Measurements from ENCODE around the gene SLC2A9. TPM values are rescaled to one million over a fixed set of nuclear protein-coding genes. Genes with fewer than 3 reads are reported as not detected.

Gene SLC2A9
- total RNA-seq, 1 experiment from 2014 or later, result not detected

DNA sequence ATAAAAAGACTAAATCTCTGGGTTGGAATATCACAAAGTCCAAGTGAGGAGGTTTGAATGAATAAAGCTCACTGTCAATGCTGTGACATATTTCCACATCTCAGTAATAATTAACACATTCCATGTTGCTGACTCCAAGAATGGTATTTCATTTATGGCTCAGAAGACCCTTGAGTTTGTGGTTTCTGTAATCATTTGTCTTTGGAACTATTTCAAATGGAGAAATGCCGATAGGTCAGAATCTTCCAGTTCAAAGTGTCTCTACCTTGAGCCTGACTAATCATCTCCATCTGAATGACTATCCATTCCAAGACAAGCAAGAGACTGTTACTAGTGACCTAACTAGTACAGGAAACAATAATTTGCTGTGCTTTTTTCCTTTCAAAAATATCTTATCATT, 24.2 kb upstream of the SLC2A9 start:
- no peak for DNase-seq (ENCODE audit: low spot score)

GRCh38 chr4:10041036-10041435, 19.7 kb upstream of the SLC2A9 start:
- DNase-seq (ENCODE audit: low spot score), result no peak

- no peak for DNase-seq (ENCODE audit: low spot score)
These were observed 19.0 kb upstream of the SLC2A9 start for GRCh38 chr4:10040049-10040892.

DNA sequence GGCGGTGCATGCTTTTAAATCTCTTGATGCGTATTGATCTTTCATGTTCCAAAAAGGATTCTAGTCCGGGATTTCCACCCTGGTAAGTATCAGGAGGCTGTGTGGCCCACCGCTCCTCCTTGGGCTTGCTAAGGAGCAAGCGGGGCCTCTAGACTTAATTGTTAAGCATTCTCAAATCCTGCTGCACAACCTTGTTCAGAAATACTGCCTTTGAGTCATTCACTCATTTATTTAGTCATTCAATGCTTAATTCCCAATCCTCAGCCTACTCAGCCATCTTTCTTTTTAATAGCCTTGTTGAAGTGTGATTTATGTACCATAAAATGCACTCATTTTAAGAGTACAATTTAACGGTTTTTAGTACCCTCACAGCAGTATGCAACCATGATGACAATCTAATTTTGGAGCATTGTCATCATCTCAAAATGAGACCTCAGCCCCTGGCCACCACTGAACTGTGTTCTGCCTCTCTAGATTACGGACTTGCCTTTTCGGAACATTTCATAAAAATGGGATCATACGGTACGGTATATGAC, 15.6 kb upstream of the SLC2A9 start:
- DNase-seq (ENCODE audit: low spot score), result no peak

DNA sequence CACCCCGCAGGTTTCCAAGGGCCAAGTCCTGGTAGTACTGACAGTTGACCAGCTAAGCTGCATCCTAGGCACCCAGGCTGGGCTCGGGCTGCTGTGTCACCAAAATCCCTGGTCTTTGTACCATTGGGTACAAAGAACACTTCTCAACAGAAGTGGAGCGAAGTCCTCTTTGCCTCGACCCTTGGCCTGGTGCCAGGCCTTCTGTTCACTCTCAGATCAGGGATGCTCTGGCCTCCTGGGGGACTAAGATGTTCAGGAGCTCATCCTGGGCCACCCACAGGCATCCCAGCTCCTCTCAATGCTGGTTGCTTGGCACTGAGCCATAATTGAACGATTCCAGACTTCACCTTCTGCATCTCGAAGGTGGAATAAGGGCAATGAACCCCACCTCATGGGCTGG, 13.8 kb upstream of the SLC2A9 start:
- DNase-seq (ENCODE audit: low spot score), result no peak

GRCh38 chr4:10034612-10035104, 13.4 kb upstream of the SLC2A9 start:
- no peak for DNase-seq (ENCODE audit: low spot score)

DNA sequence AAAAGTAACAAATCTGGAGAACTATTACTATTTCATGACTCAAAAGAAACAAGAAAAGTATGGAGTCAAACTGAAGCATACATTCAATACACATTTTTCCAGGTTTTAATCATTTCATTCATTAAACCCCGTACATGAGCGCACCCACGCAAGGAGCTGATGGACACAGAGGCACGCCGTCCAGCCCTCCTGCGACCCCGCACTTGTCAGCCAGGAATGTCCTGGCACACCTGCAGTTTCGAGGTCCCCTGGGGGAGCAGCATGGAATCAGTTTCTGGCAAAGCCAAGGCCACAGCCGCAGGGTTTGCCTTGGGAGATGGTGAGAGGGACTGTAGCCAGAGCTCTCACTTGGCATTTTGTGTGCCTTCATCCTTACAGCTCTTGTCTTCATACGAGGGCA, 12.8 kb upstream of the SLC2A9 start:
- no peak for DNase-seq (ENCODE audit: low spot score)

DNA sequence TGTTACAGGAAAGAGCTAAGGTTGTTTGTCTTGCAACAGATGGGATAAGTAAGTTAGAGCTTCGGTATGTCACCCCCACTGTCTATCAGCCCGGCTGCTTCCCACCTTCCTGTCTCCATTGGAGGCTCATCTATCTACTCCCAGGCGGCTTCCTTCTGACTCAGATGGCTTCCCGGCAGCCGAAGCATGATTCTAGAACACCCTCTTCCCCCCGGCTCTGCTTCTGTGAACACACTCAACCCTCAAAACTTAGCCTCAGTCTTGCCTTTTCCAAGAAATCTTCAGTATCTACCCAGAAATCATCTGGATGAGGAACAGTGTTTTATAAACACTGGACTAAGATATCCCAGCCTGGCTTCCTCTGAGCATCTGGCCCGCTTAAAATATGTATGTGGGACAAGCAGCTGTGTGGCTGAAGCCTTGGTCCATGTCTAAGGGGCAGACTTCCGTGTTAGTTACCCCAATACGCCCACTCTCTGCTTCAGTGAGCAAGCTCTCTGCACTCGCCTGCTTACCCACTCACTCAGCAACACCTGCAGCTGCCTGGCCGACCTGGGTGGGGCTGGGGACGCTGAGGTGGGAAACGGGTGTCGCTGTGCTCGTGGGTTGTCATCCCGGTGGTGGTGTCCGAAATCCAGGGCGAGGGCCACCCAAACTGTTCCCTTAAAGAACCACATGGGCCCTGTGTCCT, 12.0 kb upstream of the SLC2A9 start:
- DNase-seq (ENCODE audit: low spot score), result no peak

DNA sequence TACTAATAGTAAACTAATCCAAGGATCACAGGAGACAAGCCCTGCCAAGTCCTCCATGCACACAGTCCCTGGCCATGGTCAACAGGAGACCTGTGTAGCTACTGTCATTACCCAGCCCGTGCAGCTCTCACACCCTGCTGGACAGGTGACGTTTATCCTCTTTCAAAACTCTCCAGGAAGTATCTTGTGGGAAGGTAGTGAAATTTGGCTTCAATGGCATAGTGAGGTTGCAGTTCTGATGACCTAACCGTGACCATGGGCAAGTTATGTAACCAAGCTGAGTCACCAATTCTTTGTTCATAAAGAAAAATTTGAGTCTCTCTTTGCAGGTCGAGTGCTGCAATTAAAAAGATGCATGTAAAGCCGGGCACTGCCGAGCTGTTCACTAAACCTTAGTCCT, 11.3 kb upstream of the SLC2A9 start:
- peak; percentile 67 for DNase-seq (ENCODE audit: low spot score)

DNA sequence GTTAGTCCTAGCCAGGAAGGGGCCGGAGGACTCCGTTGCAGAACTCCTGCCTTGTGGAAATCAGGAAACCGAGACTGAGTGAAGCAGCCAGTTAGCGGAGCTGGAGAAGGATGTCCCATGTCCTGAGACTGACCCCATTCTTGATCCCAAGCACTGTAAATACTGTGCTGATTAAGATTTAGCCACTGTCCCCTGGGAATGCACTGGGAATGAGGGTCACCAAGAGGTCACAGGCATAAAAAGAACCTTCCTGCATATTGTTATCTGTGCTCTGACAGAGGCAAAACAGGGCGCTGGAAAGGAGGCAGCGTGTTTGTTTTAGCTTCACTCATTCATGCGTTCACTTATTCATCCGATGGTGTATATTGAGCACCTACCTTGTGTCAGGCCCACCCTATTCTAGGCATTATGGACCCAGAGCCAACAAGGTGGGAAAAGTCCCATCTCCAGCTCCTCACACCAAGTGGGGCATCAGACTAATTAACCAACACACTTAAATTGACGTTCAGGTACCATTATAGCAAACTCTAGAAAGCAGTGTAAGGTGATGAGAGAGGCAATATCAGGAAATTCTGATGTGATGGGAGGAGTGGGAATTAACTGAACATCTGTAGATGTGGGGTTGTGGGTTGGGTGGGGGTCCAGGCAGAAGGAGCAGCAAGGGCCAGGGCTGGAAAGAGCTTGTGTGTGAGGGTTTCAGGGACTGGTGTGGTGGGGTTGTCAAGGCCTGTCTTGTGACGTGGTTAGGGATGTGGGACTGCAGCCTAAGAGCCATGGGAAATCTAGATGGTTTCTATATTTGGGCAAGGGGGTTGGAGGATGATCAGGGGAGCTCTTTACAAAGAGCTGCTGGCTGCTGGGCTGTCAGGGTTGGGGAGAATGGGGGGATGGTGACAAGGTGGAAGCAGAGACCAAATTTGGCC, 10.6 kb upstream of the SLC2A9 start:
- DNase-seq (ENCODE audit: low spot score), result no peak

GRCh38 chr4:10030972-10031667, 9.8 kb upstream of the SLC2A9 start:
- DNase-seq (ENCODE audit: low spot score), result no peak

DNA sequence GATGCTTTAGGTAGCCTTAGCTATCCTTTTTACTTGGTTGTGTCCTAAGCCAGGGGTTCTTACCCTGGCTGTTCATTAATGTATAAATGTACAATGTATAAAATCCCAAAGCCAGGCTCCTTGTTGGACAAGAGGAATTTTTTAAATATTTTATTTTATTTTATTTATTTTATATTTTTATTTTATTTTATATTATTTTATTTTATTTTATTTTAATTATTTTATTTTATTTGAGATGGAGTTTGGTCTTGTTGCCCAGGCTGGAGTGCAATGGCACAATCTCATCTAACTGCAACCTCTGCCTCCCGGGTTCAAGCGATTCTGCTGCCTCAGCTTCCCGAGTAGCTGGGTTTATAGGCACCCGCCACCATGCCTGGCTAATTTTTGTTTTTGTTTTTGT, 8.1 kb upstream of the SLC2A9 start:
- no peak for DNase-seq (ENCODE audit: low spot score)

GRCh38 chr4:10028910-10029309, 7.6 kb upstream of the SLC2A9 start:
- no peak for DNase-seq (ENCODE audit: low spot score)

GRCh38 chr4:10026485-10026884, 5.2 kb upstream of the SLC2A9 start:
- no peak for DNase-seq (ENCODE audit: low spot score)

DNA sequence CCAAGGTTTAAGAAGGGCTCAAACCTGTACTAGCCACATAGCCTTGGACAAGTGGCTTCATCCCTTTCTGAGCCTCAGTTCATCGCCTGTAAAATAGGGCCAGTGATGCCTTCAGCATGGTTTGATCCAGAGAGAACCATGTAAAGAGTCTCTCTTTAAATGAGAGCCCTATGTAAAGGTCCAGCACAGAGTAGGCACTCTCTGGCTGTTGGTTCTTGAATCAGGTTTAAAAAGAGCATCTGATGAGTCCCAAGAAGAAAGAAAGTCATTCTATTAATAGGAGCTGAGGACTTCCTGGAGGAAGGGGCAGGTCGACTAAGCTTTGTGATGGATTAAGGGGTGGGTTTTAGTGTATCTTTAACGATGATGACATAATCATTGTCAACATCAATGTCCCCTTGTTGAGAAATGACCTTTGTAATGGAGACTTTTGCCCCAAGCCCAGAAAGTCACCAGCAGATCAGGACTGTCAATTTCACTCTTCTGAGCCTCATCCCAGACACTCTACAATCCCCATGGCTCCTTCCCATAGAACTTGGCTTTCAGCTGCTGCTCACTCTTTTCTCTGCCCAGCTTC, 4.0 kb upstream of the SLC2A9 start:
- no peak for DNase-seq (ENCODE audit: low spot score)

DNA sequence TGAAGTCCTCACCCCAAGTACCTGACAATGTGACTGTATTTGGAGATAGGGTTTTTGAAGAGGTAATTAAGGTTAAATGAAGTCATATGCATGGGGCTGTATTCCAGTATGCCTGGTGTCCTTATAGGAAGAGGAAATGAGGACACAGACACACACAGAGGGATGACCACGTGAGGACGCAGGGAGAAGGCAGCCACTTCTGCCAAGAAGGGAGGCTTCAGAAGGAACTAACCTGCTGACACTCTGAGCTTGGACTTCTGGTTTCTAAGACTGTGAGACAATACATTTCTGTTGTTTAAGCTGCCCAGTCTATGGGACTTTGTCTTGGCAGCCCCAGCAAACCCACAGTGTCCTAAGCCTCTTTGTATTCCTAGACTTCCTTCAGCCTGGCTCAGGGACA, 3.0 kb upstream of the SLC2A9 start:
- DNase-seq (ENCODE audit: low spot score), result no peak

GRCh38 chr4:10023806-10024205, 2.5 kb upstream of the SLC2A9 start:
- no peak for DNase-seq (ENCODE audit: low spot score)

DNA sequence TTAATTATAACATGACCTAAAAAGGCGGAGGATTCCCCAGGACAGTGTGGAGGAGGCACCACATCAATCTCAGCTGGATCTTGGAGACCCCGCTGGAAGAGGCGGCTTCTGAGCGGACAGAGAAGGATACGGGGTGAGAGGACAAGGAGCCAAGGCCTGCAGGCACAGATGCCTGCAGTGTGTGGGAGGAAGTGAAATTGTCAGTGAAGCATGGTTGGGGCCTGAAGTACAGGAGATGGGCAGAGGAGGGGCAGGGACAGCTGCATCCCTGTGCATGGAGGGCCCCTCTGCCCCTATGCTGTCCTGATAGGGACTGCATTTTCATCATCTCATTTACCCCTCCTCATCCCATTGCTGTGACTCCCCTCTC, 1.7 kb upstream of the SLC2A9 start:
- no peak for DNase-seq (ENCODE audit: low spot score)

- no peak for DNase-seq (ENCODE audit: low spot score)
These were observed 1.2 kb upstream of the SLC2A9 start for GRCh38 chr4:10022346-10023049.

DNA sequence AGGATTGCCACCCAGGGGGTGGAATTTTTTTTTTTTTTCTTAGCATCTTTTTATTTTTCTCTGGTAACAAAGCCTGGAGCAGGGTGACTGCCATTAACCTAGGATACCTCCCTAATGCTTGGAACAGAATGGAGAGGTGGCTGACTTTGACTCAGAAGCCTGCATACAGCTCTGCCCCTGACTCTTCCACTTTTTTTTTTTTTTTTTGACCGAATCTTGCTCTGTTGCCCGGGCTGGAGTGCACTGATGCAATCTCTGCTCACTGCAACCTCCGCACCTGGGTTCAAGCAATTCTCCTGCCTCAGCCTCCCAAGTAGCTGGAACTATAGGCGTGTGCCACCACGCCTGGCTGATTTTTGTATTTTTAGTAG, 341 bp upstream of the SLC2A9 start:
- no peak for DNase-seq (ENCODE audit: low spot score)

Data from H4 (cell line).